Neuronal stem cell (in vitro differentiated cells): ENCODE results near the gene ABCC2.
"Not testable (repeated sequence)": the region's sequence is repeated elsewhere in the genome, so short reads cannot be mapped to it uniquely, and the experiment has no call there.

Experiments used
- DNase-seq: peaks from one replicate; pipeline ENCODE4 v3.0.0-alpha.2; 2013; ENCODE audit warnings: low spot score
- H2AFZ ChIP-seq: one replicate; pipeline ENCODE4 v1.6.1; 2013; ENCODE audit warnings: mild to moderate bottlenecking, low read length, inconsistent platforms
- H2AK5ac ChIP-seq: 2 replicates; pipeline ENCODE4 v1.6.1; 2013; ENCODE audit warnings: low read depth, mild to moderate bottlenecking, inconsistent platforms, low read length, moderate library complexity, mixed read lengths
- H2BK120ac ChIP-seq: 2 replicates; pipeline ENCODE4 v1.6.1; 2013; ENCODE audit warnings: low read depth, mild to moderate bottlenecking, inconsistent platforms, low read length, moderate library complexity, mixed read lengths
- H2BK12ac ChIP-seq: one replicate; pipeline ENCODE4 v1.6.1; 2013; ENCODE audit warnings: low read length, inconsistent platforms
- H2BK15ac ChIP-seq: 2 replicates; pipeline ENCODE4 v1.6.1; 2013; ENCODE audit warnings: mild to moderate bottlenecking, low read length, inconsistent platforms, mixed read lengths
- H2BK5ac ChIP-seq: one replicate; pipeline ENCODE4 v1.6.1; 2013; ENCODE audit warnings: inconsistent platforms, mild to moderate bottlenecking, low read length, moderate library complexity
- H3K14ac ChIP-seq: one replicate; pipeline ENCODE4 v1.6.1; 2013; ENCODE audit warnings: low read length, inconsistent platforms
- H3K18ac ChIP-seq: 2 replicates; pipeline ENCODE4 v1.6.1; 2013; ENCODE audit warnings: low read length, inconsistent platforms
- H3K23ac ChIP-seq: 2 replicates; pipeline ENCODE4 v1.6.1; 2013; ENCODE audit warnings: low read depth, mild to moderate bottlenecking, mixed read lengths, low read length, inconsistent platforms; ENCODE audit not compliant: poor library complexity
- H3K27ac ChIP-seq: replicated peaks from 3 replicates; pipeline ENCODE4 v1.5.1; 2013; ENCODE audit warnings: low read length, inconsistent platforms
- H3K27me3 ChIP-seq, 3 experiments: 2 replicates each; pipeline ENCODE4 v1.6.1; 2013; ENCODE audit warnings: low read length in 3 of 3, mild to moderate bottlenecking in 2 of 3, inconsistent platforms in 1 of 3, low read depth in 1 of 3, mixed read lengths in 1 of 3, moderate library complexity in 1 of 3; ENCODE audit not compliant: control insufficient read depth in 3 of 3, insufficient read depth in 3 of 3
- H3K36me3 ChIP-seq, 2 donors: replicated peaks in 1 of 2; 2 replicates each; pipeline ENCODE4 v1.6.1; 2013; ENCODE audit warnings: low read length in 2 of 2; ENCODE audit not compliant: control insufficient read depth in 2 of 2, insufficient read depth in 2 of 2
- H3K4ac ChIP-seq: 2 replicates; pipeline ENCODE4 v1.6.1; 2013; ENCODE audit warnings: inconsistent platforms, mild to moderate bottlenecking, low read length, moderate library complexity
- H3K4me1 ChIP-seq, 2 donors: 1 replicate in 1 of 2; 2 replicates in 1 of 2; pipeline ENCODE4 v1.6.1; 2013; ENCODE audit warnings: low read length in 2 of 2, low read depth in 1 of 2; ENCODE audit not compliant: control insufficient read depth in 2 of 2, insufficient read depth in 1 of 2
- H3K4me2 ChIP-seq: one replicate; pipeline ENCODE4 v1.6.1; 2013; ENCODE audit warnings: mild to moderate bottlenecking, low read length, inconsistent platforms; ENCODE audit not compliant: insufficient read depth, poor library complexity, severe bottlenecking
- H3K4me3 ChIP-seq, 2 donors: 2 replicates each; pipeline ENCODE4 v1.5.1; 2013; ENCODE audit warnings: low read length in 2 of 2, mild to moderate bottlenecking in 2 of 2, inconsistent platforms in 1 of 2, moderate library complexity in 1 of 2
- H3K79me1 ChIP-seq: one replicate; pipeline ENCODE4 v1.6.1; 2013; ENCODE audit warnings: low read depth, mild to moderate bottlenecking, inconsistent platforms, low read length, moderate library complexity
- H3K9ac ChIP-seq: one replicate; pipeline ENCODE4 v1.6.1; 2013; ENCODE audit warnings: mild to moderate bottlenecking, low read depth, low read length, inconsistent platforms; ENCODE audit not compliant: poor library complexity
- H3K9me3 ChIP-seq, 2 donors: replicated peaks in 1 of 2; 2 replicates each; pipeline versions ENCODE3 to v1.6.1; 2013; ENCODE audit warnings: low read length in 2 of 2, mild to moderate bottlenecking in 2 of 2, inconsistent platforms in 1 of 2, low read depth in 1 of 2, mixed read lengths in 1 of 2, moderate library complexity in 1 of 2; ENCODE audit not compliant: control insufficient read depth in 2 of 2, insufficient read depth in 1 of 2
- H4K8ac ChIP-seq: one replicate; pipeline ENCODE4 v1.6.1; 2013; ENCODE audit warnings: low read depth, mild to moderate bottlenecking, inconsistent platforms, low read length, moderate library complexity
- H4K91ac ChIP-seq: one replicate; pipeline ENCODE4 v1.6.1; 2013; ENCODE audit warnings: low read length, low read depth, mild to moderate bottlenecking, inconsistent platforms; ENCODE audit not compliant: poor library complexity
- WGBS, 2 donors: extraction: QIAGEN DNeasy Blood & Tissue Kit; methylation state at CpG; one replicate each; pipeline ENCODE4 v1.1.7; 2013; ENCODE audit warnings: missing lambda C conversion rate in 2 of 2, mixed read lengths in 1 of 2; ENCODE audit not compliant: insufficient read length in 2 of 2, insufficient replicate concordance in 1 of 2; ENCODE audit errors: extremely low coverage in 2 of 2; 5-methylcytosine and 5-hydroxymethylcytosine counted together

ABCC2 gene

GRCh38 chr10:99858849-99859248 lies 76.4 kb downstream of the ABCC2 start:
- H3K79me1 ChIP-seq, result no peaks in the 10 kb centered on the region
- H3K23ac ChIP-seq, result no peak overlapping the region
- no peak overlapping the region for H3K18ac ChIP-seq
- no peak overlapping the region for H4K8ac ChIP-seq
- no peak overlapping the region for H3K14ac ChIP-seq
- no peak overlapping the region for H3K9ac ChIP-seq
- H3K4me3 ChIP-seq, result no peak overlapping the region
- no peaks in the 10 kb centered on the region for H3K9me3 ChIP-seq
- H2AFZ ChIP-seq, result no peak overlapping the region
- no CpG with 5 or more reads among the region's 8 CpGs for WGBS, 2 donors
- H2BK15ac ChIP-seq, result no peak overlapping the region
- H2AK5ac ChIP-seq, result no peak overlapping the region
- H4K91ac ChIP-seq, result no peak overlapping the region
- no peak overlapping the region for H3K4me2 ChIP-seq
- DNase-seq, result no peak
- no peaks in the 10 kb centered on the region for H3K4me1 ChIP-seq
- H3K27me3 ChIP-seq, result no peaks in the 10 kb centered on the region
- H2BK5ac ChIP-seq, result no peak overlapping the region
- H3K36me3 ChIP-seq, result no peaks in the 10 kb centered on the region
- no peak overlapping the region for H3K27ac ChIP-seq
- H2BK120ac ChIP-seq, result no peak overlapping the region
- H3K4ac ChIP-seq, result no peak overlapping the region
- H2BK12ac ChIP-seq, result no peak overlapping the region

- Histone ChIP-seq H3K14ac (no peak overlapping the region), H2BK15ac (no peak overlapping the region), H3K18ac (no peak overlapping the region), H3K79me1 (no peaks in the 10 kb centered on the region), H3K4me1 (no peaks in the 10 kb centered on the region), H3K27ac (no peak overlapping the region), H2BK120ac (no peak overlapping the region), H2AK5ac (no peak overlapping the region), H3K23ac (no peak overlapping the region), H2BK5ac (no peak overlapping the region), H2BK12ac (no peak overlapping the region), H2AFZ (no peak overlapping the region), H4K91ac (no peak overlapping the region), H3K9me3 (no peaks in the 10 kb centered on the region), H3K4me3 (no peak overlapping the region), H3K27me3 (no peaks in the 10 kb centered on the region), H3K4ac (no peak overlapping the region), H3K9ac (no peak overlapping the region), H3K4me2 (no peak overlapping the region), H3K36me3 (no peaks in the 10 kb centered on the region), H4K8ac (no peak overlapping the region)
- no peak for DNase-seq
- whole genome bisulfite sequencing, 2 donors, result no CpG with 5 or more reads among the region's 5 CpGs
Measured at GRCh38 chr10:99859585-99859984, 77.1 kb downstream of the ABCC2 start.

- no peaks in the 10 kb centered on the region for H3K9me3 ChIP-seq
- H3K14ac ChIP-seq, result no peak overlapping the region
- H3K18ac ChIP-seq, result no peak overlapping the region
- no peak overlapping the region for H2AFZ ChIP-seq
- H3K9ac ChIP-seq, result no peak overlapping the region
- H4K8ac ChIP-seq, result no peak overlapping the region
- H3K4me3 ChIP-seq, result no peak overlapping the region
- H3K79me1 ChIP-seq, result no peaks in the 10 kb centered on the region
- no peak overlapping the region for H2BK120ac ChIP-seq
- H3K4me1 ChIP-seq, result no peaks in the 10 kb centered on the region
- no peak for DNase-seq
- H3K23ac ChIP-seq, result no peak overlapping the region
- no peak overlapping the region for H3K4me2 ChIP-seq
- no peak overlapping the region for H3K4ac ChIP-seq
- H3K27ac ChIP-seq, result no peak overlapping the region
- no CpG with 5 or more reads among the region's 8 CpGs for WGBS, 2 donors
- no peak overlapping the region for H2BK12ac ChIP-seq
- no peaks in the 10 kb centered on the region for H3K27me3 ChIP-seq
- no peak overlapping the region for H2BK5ac ChIP-seq
- H3K36me3 ChIP-seq, result no peaks in the 10 kb centered on the region
- no peak overlapping the region for H4K91ac ChIP-seq
- H2BK15ac ChIP-seq, result no peak overlapping the region
- H2AK5ac ChIP-seq, result no peak overlapping the region
Measured at GRCh38 chr10:99860466-99860865, 78.0 kb downstream of the ABCC2 start.

- not testable (repeated sequence) for H3K9me3 ChIP-seq, H2AFZ ChIP-seq, H3K23ac ChIP-seq, H3K27ac ChIP-seq, H4K8ac ChIP-seq, H2BK12ac ChIP-seq, H3K4me1 ChIP-seq, H3K27me3 ChIP-seq, H2BK15ac ChIP-seq, H3K9ac ChIP-seq, H3K4me3 ChIP-seq, H3K14ac ChIP-seq, H2BK5ac ChIP-seq, DNase-seq, H3K4me2 ChIP-seq, H3K4ac ChIP-seq, H3K18ac ChIP-seq, H2AK5ac ChIP-seq, H4K91ac ChIP-seq, H3K36me3 ChIP-seq, H3K79me1 ChIP-seq, H2BK120ac ChIP-seq
- WGBS, 2 donors, result no CpG with 5 or more reads among the region's 9 CpGs
Measured at GRCh38 chr10:99863535-99864240, 81.2 kb downstream of the ABCC2 start.
